Erythroblast (primary cell): ENCODE data around the gene SLC29A2.
"Not testable (repeated sequence)": the region's sequence is repeated elsewhere in the genome, so short reads cannot be mapped to it uniquely, and the experiment has no call there.

ENCODE experiments used
- DNase-seq, 2 experiments: peaks; one replicate each; lab custom pipeline; 2025; lab: John Stamatoyannopoulos, UW
- GATA1 ChIP-seq: IDR thresholded peaks from 2 replicates; pipeline ENCODE4 v1.6.1; 2011; ENCODE audit warnings: low read depth, mild to moderate bottlenecking, control low read depth, low read length, moderate library complexity
- POLR2A ChIP-seq: IDR thresholded peaks from 2 replicates; pipeline ENCODE4 v1.6.1; 2011; ENCODE audit warnings: mild to moderate bottlenecking, low read length

SLC29A2 gene

GRCh38 chr11:66408488-66409214 is 37.1 kb upstream of the SLC29A2 start:
- DNase-seq, result peak; percentile 88 to 95
- TF ChIP-seq POLR2A (no peak), GATA1 (no peak)

- DNase-seq, result no peak
These were observed 36.1 kb upstream of the SLC29A2 start for GRCh38 chr11:66407651-66408050.

GRCh38 chr11:66393954-66394353 is 22.4 kb upstream of the SLC29A2 start:
- no peak for DNase-seq
- TF ChIP-seq POLR2A (no peak), GATA1 (no peak)

More at GRCh38 chr11:66407651-66408050, 36.1 kb upstream of the SLC29A2 start:
- TF ChIP-seq POLR2A, result no peak
- TF ChIP-seq GATA1, result no peak

GRCh38 chr11:66391322-66391721 is 19.8 kb upstream of the SLC29A2 start:
- TF ChIP-seq GATA1 (no peak), POLR2A (no peak)
- DNase-seq, result no peak

- DNase-seq, result peak; percentile 67 to 82
- TF ChIP-seq GATA1, result no peak
These were observed 17.3 kb upstream of the SLC29A2 start for GRCh38 chr11:66388780-66389386.

GRCh38 chr11:66386171-66387069 is 14.9 kb upstream of the SLC29A2 start:
- TF ChIP-seq GATA1, result no peak
- no peak for TF ChIP-seq POLR2A
- DNase-seq, result peak; percentile 76 to 89

- DNase-seq, result not testable (repeated sequence)
These were observed 12.8 kb upstream of the SLC29A2 start for GRCh38 chr11:66384316-66384715.

GRCh38 chr11:66380264-66380663 is 8.7 kb upstream of the SLC29A2 start:
- DNase-seq, result not testable (repeated sequence)

GRCh38 chr11:66373690-66374287 is 2.2 kb upstream of the SLC29A2 start:
- DNase-seq, result not testable (repeated sequence)

GRCh38 chr11:66373265-66373664 is 1.7 kb upstream of the SLC29A2 start:
- TF ChIP-seq GATA1 (no peak), POLR2A (no peak)
- no peak for DNase-seq

- no peak for DNase-seq
- TF ChIP-seq GATA1 (no peak), POLR2A (no peak)
These were observed 2.3 kb downstream of the SLC29A2 start for GRCh38 chr11:66369073-66369894.

- no peak for TF ChIP-seq GATA1
- TF ChIP-seq POLR2A, result no peak
These were observed 3.1 kb downstream of the SLC29A2 start for GRCh38 chr11:66368484-66368883.

GRCh38 chr11:66367561-66368312 is 3.8 kb downstream of the SLC29A2 start:
- no peak for DNase-seq
- TF ChIP-seq GATA1 (no peak), POLR2A (no peak)

More at GRCh38 chr11:66368484-66368883, 3.1 kb downstream of the SLC29A2 start:
- no peak for DNase-seq
